HepG2 (cell line): ENCODE results near the gene HAUS2. TPM values are rescaled to one million over a fixed set of nuclear protein-coding genes. Genes with fewer than 3 reads are reported as not detected.

ENCODE experiments used
- NRL ChIP-seq: sonication (generic); formaldehyde crosslinking; IDR thresholded peaks from 2 replicates; pipeline ENCODE4 v1.5.0; 2020; ENCODE audit warnings: missing genetic modification reagents, mild to moderate bottlenecking, moderate library complexity, borderline replicate concordance
- ZNF33A ChIP-seq: sonication (generic); formaldehyde crosslinking; IDR thresholded peaks from 2 replicates; pipeline ENCODE4 v1.5.1; 2020; ENCODE audit warnings: missing genetic modification reagents, mild to moderate bottlenecking, moderate library complexity, borderline replicate concordance
- ZNF772 ChIP-seq: sonication (generic); formaldehyde crosslinking; IDR thresholded peaks from 2 replicates; pipeline ENCODE4 v1.5.0; 2020; ENCODE audit warnings: mild to moderate bottlenecking, missing genetic modification reagents
- polyA plus RNA-seq, 8 experiments: library from polyadenylated mRNA; depleted of rRNA in 3 of 8; stranded (reverse) in 7 of 8; unstranded in 1 of 8; fragments of >200 nt; fragmentation: Illumina TruSeq in 4 of 8; extraction: Trizol in 4 of 8; gene quantifications; 2 replicates each; pipeline versions ENCODE4 v1.2.1 to v1.2.3, GENCODE V29; 2011 to 2016; ENCODE audit warnings: low read depth in 4 of 8, missing spikeins in 1 of 8, mixed read lengths in 1 of 8; ENCODE audit not compliant: insufficient read depth in 1 of 8
- total RNA-seq, 5 experiments: library from RNA; depleted of rRNA; stranded (reverse); fragments of >200 nt; fragmentation: Illumina TruSeq; extraction: Trizol; gene quantifications; 2 replicates each; pipeline ENCODE4 v1.2.3, GENCODE V29; 2016; ENCODE audit warnings: low read depth in 1 of 5
- TF ChIP-seq, protein P1 (sequence below), 2 experiments: sonication (generic) in 1 of 2; formaldehyde crosslinking in 1 of 2; IDR thresholded peaks; 2 replicates each; pipeline versions ENCODE4 v1.5.1 to v1.6.1; 2011 to 2020; ENCODE audit warnings: borderline replicate concordance in 1 of 2, low read depth in 1 of 2, low read length in 1 of 2, mild to moderate bottlenecking in 1 of 2, missing genetic modification reagents in 1 of 2, moderate library complexity in 1 of 2
- TF ChIP-seq, protein P2 (sequence below): sonication (generic); formaldehyde crosslinking; IDR thresholded peaks from 2 replicates; pipeline ENCODE4 v1.5.0; 2020; ENCODE audit warnings: mild to moderate bottlenecking, missing genetic modification reagents, borderline replicate concordance

HAUS2 gene
- total and polyA plus RNA-seq, 2 of the 13 experiments (the other 11 are each of a cell fraction or from before 2014, with no cell fraction given): 11.6 to 32.9 TPM

DNA sequence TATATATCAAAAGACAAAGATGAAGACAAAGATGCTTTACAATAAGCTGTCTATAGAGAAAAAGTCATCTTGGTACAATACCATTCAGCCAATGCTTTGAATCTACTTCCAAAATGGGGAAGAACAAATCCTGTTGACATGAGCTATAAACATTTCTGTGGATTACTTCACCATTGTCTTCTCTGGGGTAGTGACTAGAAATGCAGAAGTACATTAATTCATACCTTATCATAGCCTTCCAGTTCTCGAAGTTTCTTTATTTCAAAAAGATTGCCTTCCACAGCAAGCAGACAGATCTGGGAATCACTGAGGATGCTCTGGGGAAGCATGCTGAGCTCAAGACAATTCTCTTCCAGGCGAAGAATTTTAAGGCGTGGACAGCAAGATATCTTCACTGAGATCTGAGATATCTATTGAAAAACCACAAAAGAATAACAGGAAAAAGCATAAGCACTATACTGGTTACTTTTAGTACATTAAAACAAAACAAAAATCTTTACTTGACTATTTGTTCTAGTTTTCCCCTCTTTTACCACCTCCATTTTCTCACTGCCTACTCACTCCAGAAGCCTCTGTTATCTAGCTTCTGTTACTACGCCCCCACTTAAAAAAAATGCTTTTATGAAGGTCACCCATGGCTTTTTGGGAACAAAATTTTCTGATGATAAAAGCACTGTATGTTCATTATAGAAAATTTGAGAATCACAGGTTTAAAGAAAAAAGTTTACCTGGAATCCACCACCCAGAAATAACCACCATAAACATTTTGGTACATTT, 3.6 kb upstream of the HAUS2 start (continued):
- TF ChIP-seq, protein P1, sequence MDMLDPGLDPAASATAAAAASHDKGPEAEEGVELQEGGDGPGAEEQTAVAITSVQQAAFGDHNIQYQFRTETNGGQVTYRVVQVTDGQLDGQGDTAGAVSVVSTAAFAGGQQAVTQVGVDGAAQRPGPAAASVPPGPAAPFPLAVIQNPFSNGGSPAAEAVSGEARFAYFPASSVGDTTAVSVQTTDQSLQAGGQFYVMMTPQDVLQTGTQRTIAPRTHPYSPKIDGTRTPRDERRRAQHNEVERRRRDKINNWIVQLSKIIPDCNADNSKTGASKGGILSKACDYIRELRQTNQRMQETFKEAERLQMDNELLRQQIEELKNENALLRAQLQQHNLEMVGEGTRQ (IDR thresholded peaks at IDR 0.05; ENCODE audit: low read depth, low read length): no peak
- TF ChIP-seq, protein P1 (CRISPR knock-in tag; IDR thresholded peaks at IDR 0.05; ENCODE audit: borderline replicate concordance): no peak
- TF ChIP-seq ZNF772: no peak
- TF ChIP-seq ZNF33A (CRISPR knock-in tag): no peak
- TF ChIP-seq, protein P2, sequence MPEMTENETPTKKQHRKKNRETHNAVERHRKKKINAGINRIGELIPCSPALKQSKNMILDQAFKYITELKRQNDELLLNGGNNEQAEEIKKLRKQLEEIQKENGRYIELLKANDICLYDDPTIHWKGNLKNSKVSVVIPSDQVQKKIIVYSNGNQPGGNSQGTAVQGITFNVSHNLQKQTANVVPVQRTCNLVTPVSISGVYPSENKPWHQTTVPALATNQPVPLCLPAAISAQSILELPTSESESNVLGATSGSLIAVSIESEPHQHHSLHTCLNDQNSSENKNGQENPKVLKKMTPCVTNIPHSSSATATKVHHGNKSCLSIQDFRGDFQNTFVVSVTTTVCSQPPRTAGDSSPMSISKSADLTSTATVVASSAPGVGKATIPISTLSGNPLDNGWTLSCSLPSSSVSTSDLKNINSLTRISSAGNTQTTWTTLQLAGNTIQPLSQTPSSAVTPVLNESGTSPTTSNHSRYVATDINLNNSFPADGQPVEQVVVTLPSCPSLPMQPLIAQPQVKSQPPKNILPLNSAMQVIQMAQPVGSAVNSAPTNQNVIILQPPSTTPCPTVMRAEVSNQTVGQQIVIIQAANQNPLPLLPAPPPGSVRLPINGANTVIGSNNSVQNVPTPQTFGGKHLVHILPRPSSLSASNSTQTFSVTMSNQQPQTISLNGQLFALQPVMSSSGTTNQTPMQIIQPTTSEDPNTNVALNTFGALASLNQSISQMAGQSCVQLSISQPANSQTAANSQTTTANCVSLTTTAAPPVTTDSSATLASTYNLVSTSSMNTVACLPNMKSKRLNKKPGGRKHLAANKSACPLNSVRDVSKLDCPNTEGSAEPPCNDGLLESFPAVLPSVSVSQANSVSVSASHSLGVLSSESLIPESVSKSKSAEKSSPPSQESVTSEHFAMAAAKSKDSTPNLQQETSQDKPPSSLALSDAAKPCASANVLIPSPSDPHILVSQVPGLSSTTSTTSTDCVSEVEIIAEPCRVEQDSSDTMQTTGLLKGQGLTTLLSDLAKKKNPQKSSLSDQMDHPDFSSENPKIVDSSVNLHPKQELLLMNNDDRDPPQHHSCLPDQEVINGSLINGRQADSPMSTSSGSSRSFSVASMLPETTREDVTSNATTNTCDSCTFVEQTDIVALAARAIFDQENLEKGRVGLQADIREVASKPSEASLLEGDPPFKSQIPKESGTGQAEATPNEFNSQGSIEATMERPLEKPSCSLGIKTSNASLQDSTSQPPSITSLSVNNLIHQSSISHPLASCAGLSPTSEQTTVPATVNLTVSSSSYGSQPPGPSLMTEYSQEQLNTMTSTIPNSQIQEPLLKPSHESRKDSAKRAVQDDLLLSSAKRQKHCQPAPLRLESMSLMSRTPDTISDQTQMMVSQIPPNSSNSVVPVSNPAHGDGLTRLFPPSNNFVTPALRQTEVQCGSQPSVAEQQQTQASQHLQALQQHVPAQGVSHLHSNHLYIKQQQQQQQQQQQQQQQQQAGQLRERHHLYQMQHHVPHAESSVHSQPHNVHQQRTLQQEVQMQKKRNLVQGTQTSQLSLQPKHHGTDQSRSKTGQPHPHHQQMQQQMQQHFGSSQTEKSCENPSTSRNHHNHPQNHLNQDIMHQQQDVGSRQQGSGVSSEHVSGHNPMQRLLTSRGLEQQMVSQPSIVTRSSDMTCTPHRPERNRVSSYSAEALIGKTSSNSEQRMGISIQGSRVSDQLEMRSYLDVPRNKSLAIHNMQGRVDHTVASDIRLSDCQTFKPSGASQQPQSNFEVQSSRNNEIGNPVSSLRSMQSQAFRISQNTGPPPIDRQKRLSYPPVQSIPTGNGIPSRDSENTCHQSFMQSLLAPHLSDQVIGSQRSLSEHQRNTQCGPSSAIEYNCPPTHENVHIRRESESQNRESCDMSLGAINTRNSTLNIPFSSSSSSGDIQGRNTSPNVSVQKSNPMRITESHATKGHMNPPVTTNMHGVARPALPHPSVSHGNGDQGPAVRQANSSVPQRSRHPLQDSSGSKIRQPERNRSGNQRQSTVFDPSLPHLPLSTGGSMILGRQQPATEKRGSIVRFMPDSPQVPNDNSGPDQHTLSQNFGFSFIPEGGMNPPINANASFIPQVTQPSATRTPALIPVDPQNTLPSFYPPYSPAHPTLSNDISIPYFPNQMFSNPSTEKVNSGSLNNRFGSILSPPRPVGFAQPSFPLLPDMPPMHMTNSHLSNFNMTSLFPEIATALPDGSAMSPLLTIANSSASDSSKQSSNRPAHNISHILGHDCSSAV (CRISPR knock-in tag): no peak
- no peak for TF ChIP-seq NRL (CRISPR knock-in tag)
